Measurements from ENCODE around the gene POU5F1. TPM values are rescaled to one million over a fixed set of nuclear protein-coding genes. Genes with fewer than 3 reads are reported as not detected.
"Not testable (repeated sequence)": the region's sequence is repeated elsewhere in the genome, so short reads cannot be mapped to it uniquely, and the experiment has no call there.

Gene POU5F1
- total RNA-seq, 1 experiment from 2014 or later: not detected

GRCh38 chr6:31195308-31195979 lies 25.0 kb upstream of the POU5F1 start:
- ATAC-seq; H3K9me2 ChIP-seq (replicated peaks; ENCODE audit: low read length); BruUV-seq (replicated peaks); H3K36me3 ChIP-seq (ENCODE audit: low read depth, low read length); H3F3A ChIP-seq (ENCODE audit: low read length, unreplicated experiment); H3K9me3 ChIP-seq (ENCODE audit: low read length); H3K27me3 ChIP-seq (ENCODE audit: low read length); H3K27ac ChIP-seq (ENCODE audit: low read length); CTCF ChIA-PET; DNase-seq; intact Hi-C loops (cut with micrococcal nuclease); H3K4me1 ChIP-seq (ENCODE audit: insufficient read depth, low read length); H3K4me2 ChIP-seq (ENCODE audit: low read length); H3K9ac ChIP-seq (ENCODE audit: low read length); H4K20me1 ChIP-seq (ENCODE audit: low read length); H2AFZ ChIP-seq (ENCODE audit: low read length); POLR2A ChIA-PET (ENCODE audit: unreplicated experiment); H3K4me3 ChIP-seq (ENCODE audit: low read length): not testable (repeated sequence)
- peaks cover 21% of the 10 kb centered on the region for H3K79me2 ChIP-seq (ENCODE audit: low read length)

GRCh38 chr6:31194061-31194834 lies 23.8 kb upstream of the POU5F1 start:
- Histone ChIP-seq H3K79me2 (ENCODE audit: low read length) (peaks cover 9% of the 10 kb centered on the region), H3K36me3 (ENCODE audit: low read depth, low read length) (no peaks in the 10 kb centered on the region; the same call in 1 of the 2 replicates), H2AFZ (ENCODE audit: low read length) (no peak overlapping the region), H3K27me3 (ENCODE audit: low read length) (no peaks in the 10 kb centered on the region), H3K27ac (ENCODE audit: low read length) (no peak overlapping the region), H3K4me1 (ENCODE audit: insufficient read depth, low read length) (no peaks in the 10 kb centered on the region), H3K4me2 (ENCODE audit: low read length) (no peak overlapping the region), H3K4me3 (ENCODE audit: low read length) (no peak overlapping the region), H3F3A (ENCODE audit: low read length, unreplicated experiment) (no peaks in the 10 kb centered on the region), H3K9me3 (ENCODE audit: low read length) (no peaks in the 10 kb centered on the region), H3K9me2 (replicated peaks; ENCODE audit: low read length) (no peaks in the 10 kb centered on the region), H3K9ac (ENCODE audit: low read length) (no peak overlapping the region), H4K20me1 (ENCODE audit: low read length) (no peaks in the 10 kb centered on the region)
- POLR2A ChIA-PET (ENCODE audit: unreplicated experiment): no interaction called here
- no peak for TF ChIP-seq EZH2phosphoT487 (IDR thresholded peaks at IDR 0.05; ENCODE audit: borderline replicate concordance, low read length)
- DNase-seq (no peak), ATAC-seq (no peak)
- intact Hi-C loops (cut with micrococcal nuclease): no loop called here
- no TSS peak for BruUV-seq (replicated peaks)
- CTCF ChIA-PET: no interaction called here

- Histone ChIP-seq H3K27ac (ENCODE audit: low read length) (no peak overlapping the region), H3K9me2 (replicated peaks; ENCODE audit: low read length) (no peaks in the 10 kb centered on the region), H3K4me2 (ENCODE audit: low read length) (no peak overlapping the region), H3K27me3 (ENCODE audit: low read length) (no peaks in the 10 kb centered on the region), H3K79me2 (ENCODE audit: low read length) (no peaks in the 10 kb centered on the region), H3K9ac (ENCODE audit: low read length) (no peak overlapping the region), H4K20me1 (ENCODE audit: low read length) (no peaks in the 10 kb centered on the region), H3K4me3 (ENCODE audit: low read length) (no peak overlapping the region), H2AFZ (ENCODE audit: low read length) (no peak overlapping the region), H3F3A (ENCODE audit: low read length, unreplicated experiment) (no peaks in the 10 kb centered on the region), H3K4me1 (ENCODE audit: insufficient read depth, low read length) (no peaks in the 10 kb centered on the region), H3K36me3 (ENCODE audit: low read depth, low read length) (no peaks in the 10 kb centered on the region; the same call in 1 of the 2 replicates), H3K9me3 (ENCODE audit: low read length) (no peaks in the 10 kb centered on the region)
- TF ChIP-seq CTCF (conservative IDR thresholded peaks at IDR 0.05; ENCODE audit: low read depth, low read length) (no peak), EZH2phosphoT487 (IDR thresholded peaks at IDR 0.05; ENCODE audit: borderline replicate concordance, low read length) (no peak)
- POLR2A ChIA-PET (ENCODE audit: unreplicated experiment): no interaction called here
- no TSS peak for BruUV-seq (replicated peaks)
- CTCF ChIA-PET: interaction anchor here (0.5 kb wide), 1 partner anchor 175 kb away, joined by 4 read pairs; no protein-coding TSS in a partner anchor
- intact Hi-C loops (cut with micrococcal nuclease): loop anchor here (2.0 kb wide), 1 partner anchor 34 kb away; the partner anchor contains the start of gene TCF19
- no peak for DNase-seq
- no peak for ATAC-seq
Observed at GRCh38 chr6:31193206-31193605, 22.7 kb upstream of the POU5F1 start.
